ENCODE data around the gene SPOUT1. TPM values are rescaled to one million over a fixed set of nuclear protein-coding genes. Genes with fewer than 3 reads are reported as not detected.
"Not testable (repeated sequence)": the region's sequence is repeated elsewhere in the genome, so short reads cannot be mapped to it uniquely, and the experiment has no call there.

The SPOUT1 gene
- total RNA-seq, 2 donors from 2014 or later, result 18.5 to 20.9 TPM

GRCh38 chr9:128786681-128787601, 42.7 kb downstream of the SPOUT1 start, which contains the start of gene TBC1D13:
TBC1D13 (plus strand) TSS chr9:128787253; CDS start chr9:128787354, 101 bp downstream.
- ATAC-seq, result peak; percentile 98
- intact Hi-C loops (cut with DNase I), result no loop called here

GRCh38 chr9:128785427-128785826, 44.2 kb downstream of the SPOUT1 start:
- DNase-seq, result no peak
- no peak for ATAC-seq
- intact Hi-C loops (cut with DNase I), result no loop called here

More at GRCh38 chr9:128786681-128787601, 42.7 kb downstream of the SPOUT1 start, which contains the start of gene TBC1D13:
- peak; percentile 92 for DNase-seq

- no peak for ATAC-seq
- intact Hi-C loops (cut with DNase I), result no loop called here
- DNase-seq, result no peak
Measured at GRCh38 chr9:128782669-128783068, 46.9 kb downstream of the SPOUT1 start.

- no peak for ATAC-seq
- no peak for DNase-seq
- intact Hi-C loops (cut with DNase I), result no loop called here
Measured at GRCh38 chr9:128781187-128782070, 48.2 kb downstream of the SPOUT1 start.

- intact Hi-C loops (cut with DNase I); ATAC-seq; DNase-seq: not testable (repeated sequence)
Measured at GRCh38 chr9:128780093-128780492, 49.5 kb downstream of the SPOUT1 start.

GRCh38 chr9:128774804-128775203, 54.8 kb downstream of the SPOUT1 start:
- DNase-seq (no peak), ATAC-seq (no peak)
- intact Hi-C loops (cut with DNase I), result no loop called here

GRCh38 chr9:128773049-128773448, 56.5 kb downstream of the SPOUT1 start:
- DNase-seq (no peak), ATAC-seq (no peak)
- intact Hi-C loops (cut with DNase I), result no loop called here

- ATAC-seq (peak; percentile 99), DNase-seq (peak; percentile 95)
- intact Hi-C loops (cut with DNase I), result no loop called here
Measured at GRCh38 chr9:128771745-128772519, 57.7 kb downstream of the SPOUT1 start, which contains the start of gene ZER1. ZER1 (minus strand) TSS chr9:128771927; CDS start chr9:128755565, 16,362 bp downstream.

- no peak for DNase-seq
- intact Hi-C loops (cut with DNase I), result no loop called here
- ATAC-seq, result peak; percentile 42 to 58
Measured at GRCh38 chr9:128771094-128771721, 58.4 kb downstream of the SPOUT1 start.

GRCh38 chr9:128770286-128771030, 59.1 kb downstream of the SPOUT1 start:
- DNase-seq, result no peak
- ATAC-seq, result no peak
- intact Hi-C loops (cut with DNase I), result no loop called here

Other genes with a start within 250 kb of the SPOUT1 start
- gene DYNC2I2, start 172.9 kb downstream of the SPOUT1 start, total RNA-seq, result 10 to 100 TPM; 12.8 to 20.3 TPM
- 100 to 1,000 TPM; 158 to 191 TPM for gene SET, start 140.6 kb downstream of the SPOUT1 start, total RNA-seq
- 10 to 100 TPM in 1 of 2 donors, 1 to 10 TPM in 1; 6.2 to 11.2 TPM for gene PKN3, start 127.3 kb downstream of the SPOUT1 start, total RNA-seq
- 10 to 100 TPM in 1 of 2 donors, 1 to 10 TPM in 1; 8.3 to 13.8 TPM for gene ZDHHC12, start 105.7 kb downstream of the SPOUT1 start, total RNA-seq
- gene ZER1, start 57.9 kb downstream of the SPOUT1 start, total RNA-seq, result 10 to 100 TPM; 36.6 to 37.0 TPM
- 10 to 100 TPM; 15.7 to 16.9 TPM for gene TBC1D13, start 42.5 kb downstream of the SPOUT1 start, total RNA-seq
- 10 to 100 TPM; 58.5 to 61.8 TPM for gene ENDOG, start 11.3 kb downstream of the SPOUT1 start, total RNA-seq
- gene KYAT1, start 52.2 kb upstream of the SPOUT1 start, total RNA-seq, result 10 to 100 TPM; 10.4 to 10.8 TPM
- 10 to 100 TPM; 23.7 to 47.8 TPM for gene LRRC8A, start 52.3 kb upstream of the SPOUT1 start, total RNA-seq
- 10 to 100 TPM; 21.4 to 28.2 TPM for gene PHYHD1, start 91.2 kb upstream of the SPOUT1 start, total RNA-seq
- 10 to 100 TPM in 1 of 2 donors, 1 to 10 TPM in 1; 9.3 to 11.3 TPM for gene DOLK, start 117.8 kb upstream of the SPOUT1 start, total RNA-seq
- gene NUP188, start 117.9 kb upstream of the SPOUT1 start, total RNA-seq, result 10 to 100 TPM; 14.8 to 30.0 TPM
- gene SH3GLB2, start 198.5 kb upstream of the SPOUT1 start, total RNA-seq, result 10 to 100 TPM; 35.5 to 39.6 TPM
- 10 to 100 TPM; 31.8 to 36.3 TPM for gene MIGA2, start 206.8 kb upstream of the SPOUT1 start, total RNA-seq